Measurements from ENCODE around the gene TIAM1.

Gene TIAM1

GRCh38 chr21:31180256-31181081 lies 163.6 kb downstream of the TIAM1 start:
- H3K4me2 ChIP-seq (ENCODE audit: low read length): no peak overlapping the region
- H3K27me3 ChIP-seq (ENCODE audit: control insufficient read depth, insufficient read depth, low read length): no peaks in the 10 kb centered on the region
- no peak overlapping the region for H3K9ac ChIP-seq (ENCODE audit: low read depth, low read length)
- no peaks in the 10 kb centered on the region for H3K36me3 ChIP-seq (ENCODE audit: insufficient read depth, low read length)
- no peak overlapping the region for H3K4me3 ChIP-seq (ENCODE audit: low read length)
- no peaks in the 10 kb centered on the region for H3K4me1 ChIP-seq (ENCODE audit: control insufficient read depth, insufficient read depth, low read length)
- H3K9me3 ChIP-seq (replicated peaks; ENCODE audit: low read length): no peaks in the 10 kb centered on the region

GRCh38 chr21:31176725-31177124 lies 167.3 kb downstream of the TIAM1 start:
- no peaks in the 10 kb centered on the region for H3K27me3 ChIP-seq (ENCODE audit: control insufficient read depth, insufficient read depth, low read length)
- H3K9me3 ChIP-seq (replicated peaks; ENCODE audit: low read length): no peaks in the 10 kb centered on the region
- no peaks in the 10 kb centered on the region for H3K4me1 ChIP-seq (ENCODE audit: control insufficient read depth, insufficient read depth, low read length)
- H3K4me3 ChIP-seq (ENCODE audit: low read length): no peak overlapping the region
- H3K4me2 ChIP-seq (ENCODE audit: low read length): no peak overlapping the region
- H3K9ac ChIP-seq (ENCODE audit: low read depth, low read length): no peak overlapping the region
- H3K36me3 ChIP-seq (ENCODE audit: insufficient read depth, low read length): no peaks in the 10 kb centered on the region

- Histone ChIP-seq H3K9ac (ENCODE audit: low read depth, low read length) (no peak overlapping the region), H3K27me3 (ENCODE audit: control insufficient read depth, insufficient read depth, low read length) (no peaks in the 10 kb centered on the region), H3K4me1 (ENCODE audit: control insufficient read depth, insufficient read depth, low read length) (no peaks in the 10 kb centered on the region), H3K36me3 (ENCODE audit: insufficient read depth, low read length) (no peaks in the 10 kb centered on the region), H3K4me2 (ENCODE audit: low read length) (no peak overlapping the region), H3K9me3 (replicated peaks; ENCODE audit: low read length) (no peaks in the 10 kb centered on the region), H3K4me3 (ENCODE audit: low read length) (no peak overlapping the region)
These were observed 167.9 kb downstream of the TIAM1 start for GRCh38 chr21:31176080-31176551.

GRCh38 chr21:31173881-31174555 lies 170.0 kb downstream of the TIAM1 start:
- Histone ChIP-seq H3K9ac (ENCODE audit: low read depth, low read length) (no peak overlapping the region), H3K4me3 (ENCODE audit: low read length) (no peak overlapping the region), H3K4me2 (ENCODE audit: low read length) (no peak overlapping the region), H3K27me3 (ENCODE audit: control insufficient read depth, insufficient read depth, low read length) (no peaks in the 10 kb centered on the region), H3K36me3 (ENCODE audit: insufficient read depth, low read length) (no peaks in the 10 kb centered on the region), H3K9me3 (replicated peaks; ENCODE audit: low read length) (no peaks in the 10 kb centered on the region), H3K4me1 (ENCODE audit: control insufficient read depth, insufficient read depth, low read length) (no peaks in the 10 kb centered on the region)

GRCh38 chr21:31172328-31172727 lies 171.7 kb downstream of the TIAM1 start:
- Histone ChIP-seq H3K4me2 (ENCODE audit: low read length) (no peak overlapping the region), H3K4me3 (ENCODE audit: low read length) (no peak overlapping the region), H3K9me3 (replicated peaks; ENCODE audit: low read length) (no peaks in the 10 kb centered on the region), H3K9ac (ENCODE audit: low read depth, low read length) (no peak overlapping the region), H3K27me3 (ENCODE audit: control insufficient read depth, insufficient read depth, low read length) (no peaks in the 10 kb centered on the region), H3K4me1 (ENCODE audit: control insufficient read depth, insufficient read depth, low read length) (no peaks in the 10 kb centered on the region), H3K36me3 (ENCODE audit: insufficient read depth, low read length) (no peaks in the 10 kb centered on the region)

GRCh38 chr21:31164713-31165694 lies 179.1 kb downstream of the TIAM1 start:
- Histone ChIP-seq H3K9ac (ENCODE audit: low read depth, low read length) (no peak overlapping the region), H3K36me3 (ENCODE audit: insufficient read depth, low read length) (no peaks in the 10 kb centered on the region), H3K4me2 (ENCODE audit: low read length) (no peak overlapping the region), H3K9me3 (replicated peaks; ENCODE audit: low read length) (no peaks in the 10 kb centered on the region), H3K4me3 (ENCODE audit: low read length) (no peak overlapping the region), H3K27me3 (ENCODE audit: control insufficient read depth, insufficient read depth, low read length) (no peaks in the 10 kb centered on the region), H3K4me1 (ENCODE audit: control insufficient read depth, insufficient read depth, low read length) (peaks cover 14% of the 10 kb centered on the region)

- Histone ChIP-seq H3K4me3 (ENCODE audit: low read length) (no peak overlapping the region), H3K27me3 (ENCODE audit: control insufficient read depth, insufficient read depth, low read length) (no peaks in the 10 kb centered on the region), H3K36me3 (ENCODE audit: insufficient read depth, low read length) (no peaks in the 10 kb centered on the region), H3K4me1 (ENCODE audit: control insufficient read depth, insufficient read depth, low read length) (peaks cover 14% of the 10 kb centered on the region), H3K9me3 (replicated peaks; ENCODE audit: low read length) (no peaks in the 10 kb centered on the region), H3K9ac (ENCODE audit: low read depth, low read length) (no peak overlapping the region), H3K4me2 (ENCODE audit: low read length) (no peak overlapping the region)
These were observed 181.2 kb downstream of the TIAM1 start for GRCh38 chr21:31162827-31163226.

GRCh38 chr21:31162079-31162699 lies 181.9 kb downstream of the TIAM1 start:
- peaks cover 14% of the 10 kb centered on the region for H3K4me1 ChIP-seq (ENCODE audit: control insufficient read depth, insufficient read depth, low read length)
- H3K27me3 ChIP-seq (ENCODE audit: control insufficient read depth, insufficient read depth, low read length): no peaks in the 10 kb centered on the region
- no peak overlapping the region for H3K4me3 ChIP-seq (ENCODE audit: low read length)
- no peak overlapping the region for H3K4me2 ChIP-seq (ENCODE audit: low read length)
- H3K36me3 ChIP-seq (ENCODE audit: insufficient read depth, low read length): no peaks in the 10 kb centered on the region
- no peaks in the 10 kb centered on the region for H3K9me3 ChIP-seq (replicated peaks; ENCODE audit: low read length)
- no peak overlapping the region for H3K9ac ChIP-seq (ENCODE audit: low read depth, low read length)

GRCh38 chr21:31161157-31161556 lies 182.9 kb downstream of the TIAM1 start:
- peak overlapping the region; percentile 63 for H3K4me2 ChIP-seq (ENCODE audit: low read length)
- H3K36me3 ChIP-seq (ENCODE audit: insufficient read depth, low read length): no peaks in the 10 kb centered on the region
- H3K4me1 ChIP-seq (ENCODE audit: control insufficient read depth, insufficient read depth, low read length): peaks cover 14% of the 10 kb centered on the region
- H3K9ac ChIP-seq (ENCODE audit: low read depth, low read length): peak overlapping the region; percentile 12
- no peaks in the 10 kb centered on the region for H3K9me3 ChIP-seq (replicated peaks; ENCODE audit: low read length)
- no peaks in the 10 kb centered on the region for H3K27me3 ChIP-seq (ENCODE audit: control insufficient read depth, insufficient read depth, low read length)
- no peak overlapping the region for H3K4me3 ChIP-seq (ENCODE audit: low read length)

GRCh38 chr21:31159808-31160207 lies 184.3 kb downstream of the TIAM1 start:
- H3K4me3 ChIP-seq (ENCODE audit: low read length): no peak overlapping the region
- H3K27me3 ChIP-seq (ENCODE audit: control insufficient read depth, insufficient read depth, low read length): no peaks in the 10 kb centered on the region
- no peak overlapping the region for H3K4me2 ChIP-seq (ENCODE audit: low read length)
- peaks cover 14% of the 10 kb centered on the region for H3K4me1 ChIP-seq (ENCODE audit: control insufficient read depth, insufficient read depth, low read length)
- H3K9me3 ChIP-seq (replicated peaks; ENCODE audit: low read length): no peaks in the 10 kb centered on the region
- no peaks in the 10 kb centered on the region for H3K36me3 ChIP-seq (ENCODE audit: insufficient read depth, low read length)
- no peak overlapping the region for H3K9ac ChIP-seq (ENCODE audit: low read depth, low read length)

Measured in skeletal muscle satellite cell (primary cell).